IMR-90 (cell line): ENCODE measurements around the gene SLIT3. TPM values are rescaled to one million over a fixed set of nuclear protein-coding genes. Genes with fewer than 3 reads are reported as not detected.

Experiments used
- ATAC-seq: fragments of 200-7000 bp; cut with Tn5 transposase; 2 replicates; pipeline ENCODE4 v1.9.1; 2020; ENCODE audit warnings: low read depth, mild to moderate bottlenecking, moderate library complexity
- BruUV-seq: library from RNA; stranded (reverse); fragments of 400-500 nt; replicated peaks from 2 replicates; lab custom pipeline; 2021; lab: Mats Ljungman, UMichigan
- CTCF ChIA-PET: fragments of 300-600 bp; formaldehyde crosslinking; extraction: SDS; loops from one replicate; lab custom pipeline; 2021; ENCODE audit warnings: antibody characterized with exemption; lab: Yijun Ruan, JAX
- POLR2A ChIA-PET: fragments of 300-600 bp; sonication (Branson Sonifier 250); formaldehyde crosslinking; loops from one replicate; lab custom pipeline; 2022; ENCODE audit warnings: antibody characterized with exemption; ENCODE audit not compliant: unreplicated experiment; lab: Charles Lee
- DNase-seq: peaks from one replicate; pipeline ENCODE4 v3.0.0; 2013
- H2AFZ ChIP-seq: replicated peaks from 2 replicates; pipeline ENCODE3; 2013; ENCODE audit warnings: low read length, mild to moderate bottlenecking; ENCODE audit not compliant: poor library complexity
- H2AK5ac ChIP-seq: 2 replicates; pipeline ENCODE4 v1.6.1; 2013; ENCODE audit warnings: low read depth, low read length, inconsistent platforms
- H2AK9ac ChIP-seq: replicated peaks from 2 replicates; pipeline ENCODE3; 2013; ENCODE audit warnings: mild to moderate bottlenecking, low read depth, low read length, moderate library complexity; ENCODE audit not compliant: poor library complexity
- H2BK120ac ChIP-seq: 2 replicates; pipeline ENCODE4 v1.6.1; 2013; ENCODE audit warnings: low read depth, low read length, inconsistent platforms
- H2BK15ac ChIP-seq: 3 replicates; pipeline ENCODE4 v1.6.1; 2013; ENCODE audit warnings: low read depth, low read length, inconsistent platforms
- H2BK20ac ChIP-seq: 2 replicates; pipeline ENCODE4 v1.6.1; 2013; ENCODE audit warnings: low read depth, mild to moderate bottlenecking, inconsistent platforms, low read length, moderate library complexity
- H2BK5ac ChIP-seq: 2 replicates; pipeline ENCODE4 v1.6.1; 2013; ENCODE audit warnings: mild to moderate bottlenecking, low read depth, low read length, inconsistent platforms; ENCODE audit not compliant: poor library complexity, severe bottlenecking
- H3K14ac ChIP-seq: replicated peaks from 2 replicates; pipeline ENCODE4 v1.6.1; 2013; ENCODE audit warnings: low read depth, low read length, inconsistent platforms
- H3K18ac ChIP-seq: 2 replicates; pipeline ENCODE4 v1.6.1; 2013; ENCODE audit warnings: low read depth, low read length, control low read depth
- H3K23ac ChIP-seq: 2 replicates; pipeline ENCODE4 v1.6.1; 2013; ENCODE audit warnings: low read depth, low read length, inconsistent platforms
- H3K27ac ChIP-seq: 2 replicates; pipeline ENCODE4 v1.5.1; 2013; ENCODE audit warnings: mild to moderate bottlenecking, control low read depth, low read length; ENCODE audit not compliant: insufficient read depth
- H3K27me3 ChIP-seq: 2 replicates; pipeline ENCODE4 v1.6.1; 2013; ENCODE audit warnings: low read length; ENCODE audit not compliant: control insufficient read depth, insufficient read depth
- H3K36me3 ChIP-seq: 2 replicates; pipeline ENCODE4 v1.6.1; 2013; ENCODE audit warnings: low read length, mixed read lengths; ENCODE audit not compliant: control insufficient read depth, insufficient read depth
- H3K4ac ChIP-seq: 2 replicates; pipeline ENCODE4 v1.6.1; 2013; ENCODE audit warnings: low read depth, low read length, inconsistent platforms
- H3K4me1 ChIP-seq: 2 replicates; pipeline ENCODE4 v1.6.1; 2013; ENCODE audit warnings: low read length, mixed read lengths; ENCODE audit not compliant: control insufficient read depth, insufficient read depth
- H3K4me2 ChIP-seq: 2 replicates; pipeline ENCODE4 v1.6.1; 2013; ENCODE audit warnings: low read depth, mild to moderate bottlenecking, control low read depth, low read length, moderate library complexity
- H3K4me3 ChIP-seq: 2 replicates; pipeline ENCODE4 v1.5.1; 2013; ENCODE audit warnings: low read depth, mild to moderate bottlenecking, control low read depth, low read length, moderate library complexity; ENCODE audit not compliant: insufficient read depth
- H3K56ac ChIP-seq: 2 replicates; pipeline ENCODE4 v1.6.1; 2013; ENCODE audit warnings: low read length, inconsistent platforms; ENCODE audit not compliant: insufficient read depth; ENCODE audit errors: extremely low read depth
- H3K79me1 ChIP-seq, 2 experiments: 2 replicates each; pipeline ENCODE4 v1.6.1; 2013; ENCODE audit warnings: low read length in 2 of 2, inconsistent platforms in 1 of 2, low read depth in 1 of 2
- H3K9ac ChIP-seq: 2 replicates; pipeline ENCODE4 v1.6.1; 2013; ENCODE audit warnings: low read depth, low read length, control low read depth
- H3K9me1 ChIP-seq: 2 replicates; pipeline ENCODE4 v1.6.1; 2013; ENCODE audit warnings: low read length, inconsistent platforms; ENCODE audit not compliant: insufficient read depth
- H3K9me3 ChIP-seq: 2 replicates; pipeline ENCODE4 v1.6.1; 2013; ENCODE audit warnings: low read length; ENCODE audit not compliant: control insufficient read depth, insufficient read depth
- H4K20me1 ChIP-seq: 2 replicates; pipeline ENCODE4 v1.6.1; 2013; ENCODE audit warnings: low read length, inconsistent platforms; ENCODE audit not compliant: insufficient read depth
- H4K5ac ChIP-seq: 2 replicates; pipeline ENCODE4 v1.6.1; 2013; ENCODE audit warnings: mild to moderate bottlenecking, low read depth, low read length, control low read depth
- H4K8ac ChIP-seq, 2 experiments: 2 replicates each; pipeline ENCODE4 v1.6.1; 2013; ENCODE audit warnings: low read depth in 2 of 2, low read length in 2 of 2, control low read depth in 1 of 2, inconsistent platforms in 1 of 2
- H4K91ac ChIP-seq: 2 replicates; pipeline ENCODE4 v1.6.1; 2013; ENCODE audit warnings: low read depth, low read length, inconsistent platforms; ENCODE audit not compliant: insufficient read depth
- ELK1 ChIP-seq: fragments of 150-350 bp; IDR thresholded peaks from 2 replicates; pipeline ENCODE4 v1.6.1; 2016; ENCODE audit warnings: low read depth, mild to moderate bottlenecking, low read length, moderate library complexity, borderline replicate concordance
- MAFK ChIP-seq: IDR thresholded peaks from 2 replicates; pipeline ENCODE4 v1.6.1; 2012; ENCODE audit warnings: low read depth, low read length, improper control_type of control experiment
- NFE2L2 ChIP-seq: fragments of 150-350 bp; IDR thresholded peaks from 2 replicates; pipeline ENCODE4 v1.6.1; 2016; ENCODE audit warnings: low read depth, mild to moderate bottlenecking, low read length
- RAD21 ChIP-seq: IDR thresholded peaks from 2 replicates; pipeline ENCODE4 v1.6.1; 2012; ENCODE audit warnings: low read length, improper control_type of control experiment
- RFX5 ChIP-seq: IDR thresholded peaks from 2 replicates; pipeline ENCODE4 v1.8.0; 2012; ENCODE audit warnings: low read depth, mild to moderate bottlenecking, low read length, moderate library complexity
- WGBS, 2 experiments: methylation state at CpG; one replicate each; pipeline versions ENCODE4 v1.1.5 to v1.1.7; 2013; ENCODE audit warnings: missing lambda C conversion rate in 2 of 2; ENCODE audit not compliant: insufficient read length in 1 of 2; ENCODE audit errors: extremely low coverage in 2 of 2; 5-methylcytosine and 5-hydroxymethylcytosine counted together
- dilution Hi-C: fragments of 300-500 bp; cut with HindIII; formaldehyde crosslinking; loops from one replicate; pipeline ENCODE4 v1.14.3; 2018; ENCODE audit warnings: low sequenced_read_pairs; ENCODE audit not compliant: unreplicated experiment
- in situ Hi-C: fragments of 300-500 bp; cut with MboI; formaldehyde crosslinking; loops from 3 replicates; pipeline ENCODE4 v1.14.3; 2019; ENCODE audit warnings: low sequenced_read_pairs, inconsistent platforms, mixed read lengths
- intact Hi-C: fragments of 100-400 bp; cut with micrococcal nuclease; formaldehyde crosslinking; loops from 2 replicates; pipeline ENCODE4 v1.10.0; 2022
- polyA plus RNA-seq, 3 experiments: library from polyadenylated mRNA; depleted of rRNA; stranded (reverse); fragments of >200 nt; gene quantifications; 2 replicates each; pipeline ENCODE4 v1.2.3, GENCODE V29; 2012; ENCODE audit warnings: low replicate concordance in 1 of 3
- total RNA-seq: library from RNA; depleted of rRNA; stranded (reverse); fragments of >200 nt; gene quantifications from 2 replicates; pipeline ENCODE4 v1.2.3, GENCODE V29; 2012
- TF ChIP-seq, protein P1 (sequence below): fragments of 150-350 bp; IDR thresholded peaks from 2 replicates; pipeline ENCODE4 v1.6.1; 2017; ENCODE audit warnings: mild to moderate bottlenecking, antibody characterized with exemption, low read length, low read depth

Gene SLIT3
- total and polyA plus RNA-seq, 2 of the 4 experiments (the other 2 are of a cell fraction) = 0.18 to 0.50 TPM

DNA sequence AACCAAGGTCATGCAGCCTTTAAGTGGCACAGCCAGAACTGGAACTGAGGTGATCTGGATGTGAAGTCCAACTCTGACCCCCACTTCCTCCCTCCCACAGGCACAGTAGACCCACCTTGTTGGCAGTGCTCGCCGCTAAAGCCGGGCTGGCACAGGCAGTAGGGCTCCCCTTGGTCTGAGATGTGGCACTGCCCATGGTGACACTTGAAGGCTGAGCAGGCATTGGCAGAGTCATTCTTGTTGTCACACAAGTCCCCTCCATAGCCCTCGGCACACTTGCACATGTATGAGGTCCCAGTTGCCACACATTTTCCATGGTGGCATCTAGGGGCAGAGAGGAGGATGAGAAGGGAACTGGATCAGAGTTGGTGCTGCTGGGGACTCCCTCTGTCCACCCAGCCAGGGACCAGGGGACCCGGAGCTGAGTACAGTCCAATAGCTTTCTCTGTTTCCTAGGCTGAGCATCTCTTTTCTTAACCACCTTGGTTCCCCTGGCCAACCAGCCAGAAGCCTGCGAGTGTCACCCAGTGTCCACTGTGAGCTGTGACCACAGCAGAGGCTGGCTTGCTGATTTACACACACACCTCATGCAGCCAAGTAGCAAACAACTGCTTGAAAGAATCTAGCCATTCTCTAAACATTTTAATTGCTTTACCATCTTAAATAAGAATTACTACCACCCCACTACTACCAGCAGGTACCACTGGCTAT lies 631.1 kb downstream of the SLIT3 start:
- no peak overlapping the region for H3K9ac ChIP-seq
- H3K9me1 ChIP-seq = no peaks in the 10 kb centered on the region
- H2AK9ac ChIP-seq = no peak overlapping the region
- CTCF ChIA-PET = no interaction called here
- H2AFZ ChIP-seq = no peak overlapping the region
- H4K91ac ChIP-seq = no peak overlapping the region
- H3K4ac ChIP-seq = no peak overlapping the region
- intact Hi-C loops (no loop called here), in situ Hi-C loops (loop anchor here (10.0 kb wide), 1 partner anchor 635 kb away; the partner anchor contains the start of gene SLIT3), dilution Hi-C loops (no loop called here)
- no peaks in the 10 kb centered on the region for H3K36me3 ChIP-seq
- no peak overlapping the region for H3K4me2 ChIP-seq
- DNase-seq = no peak
- no peaks in the 10 kb centered on the region for H3K79me1 ChIP-seq
- no peak overlapping the region for H3K14ac ChIP-seq
- H2BK5ac ChIP-seq = no peak overlapping the region
- H3K27ac ChIP-seq = no peak overlapping the region
- no peak for ATAC-seq
- H2BK15ac ChIP-seq = no peak overlapping the region
- no peaks in the 10 kb centered on the region for H4K20me1 ChIP-seq
- no peaks in the 10 kb centered on the region for H3K4me1 ChIP-seq
- no peak overlapping the region for H3K4me3 ChIP-seq
- H2AK5ac ChIP-seq = no peak overlapping the region
- H3K27me3 ChIP-seq = no peaks in the 10 kb centered on the region
- H2BK20ac ChIP-seq = no peak overlapping the region
- POLR2A ChIA-PET = no interaction called here
- 67% methylated on average over 1 of the region's 6 CpGs; no CpG with 5 or more reads in 1 of the 2 experiments for WGBS, 2 experiments
- H3K56ac ChIP-seq = no peak overlapping the region
- H3K9me3 ChIP-seq = no peaks in the 10 kb centered on the region
- no peak overlapping the region for H3K18ac ChIP-seq
- no peak overlapping the region for H4K8ac ChIP-seq
- no peak overlapping the region for H2BK120ac ChIP-seq
- no peak overlapping the region for H4K5ac ChIP-seq
- no peak overlapping the region for H3K23ac ChIP-seq
- TF ChIP-seq MAFK = no peak
- TF ChIP-seq RFX5 = no peak
- TF ChIP-seq NFE2L2 = no peak
- TF ChIP-seq, protein P1, sequence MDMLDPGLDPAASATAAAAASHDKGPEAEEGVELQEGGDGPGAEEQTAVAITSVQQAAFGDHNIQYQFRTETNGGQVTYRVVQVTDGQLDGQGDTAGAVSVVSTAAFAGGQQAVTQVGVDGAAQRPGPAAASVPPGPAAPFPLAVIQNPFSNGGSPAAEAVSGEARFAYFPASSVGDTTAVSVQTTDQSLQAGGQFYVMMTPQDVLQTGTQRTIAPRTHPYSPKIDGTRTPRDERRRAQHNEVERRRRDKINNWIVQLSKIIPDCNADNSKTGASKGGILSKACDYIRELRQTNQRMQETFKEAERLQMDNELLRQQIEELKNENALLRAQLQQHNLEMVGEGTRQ = no peak
- TF ChIP-seq RAD21 = no peak
- no peak for TF ChIP-seq ELK1
- BruUV-seq = no TSS peak
